Thyroid gland (tissue), 4 donors: Measurements from ENCODE around the gene GEN1. TPM values are rescaled to one million over a fixed set of nuclear protein-coding genes. Genes with fewer than 3 reads are reported as not detected.
A peak's percentile ranks its signal among the peaks of the same experiment; 100 is the strongest.
"Not testable (repeated sequence)": the region's sequence is repeated elsewhere in the genome, so short reads cannot be mapped to it uniquely, and the experiment has no call there.

Experiments
- DNase-seq, 2 donors: peaks; one replicate each; pipeline ENCODE4 v3.0.0-alpha.2; 2019
- H3K27ac ChIP-seq, 3 donors: fragments of 200-600 bp; sonication (generic); 1 replicate in 2 of 3; 2 replicates in 1 of 3; pipeline ENCODE4 v1.5.1; 2016 to 2019; ENCODE audit warnings: mild to moderate bottlenecking in 1 of 3, moderate library complexity in 1 of 3
- H3K27me3 ChIP-seq: fragments of 200-600 bp; sonication (generic); one replicate; pipeline ENCODE4 v1.5.1; 2019
- H3K36me3 ChIP-seq, 2 donors: fragments of 200-600 bp; sonication (generic); one replicate each; pipeline ENCODE4 v1.5.1; 2016 to 2019
- H3K4me1 ChIP-seq, 2 donors: fragments of 200-600 bp; sonication (generic); one replicate each; pipeline ENCODE4 v1.5.1; 2017 to 2019
- H3K4me3 ChIP-seq, 3 donors: fragments of 200-600 bp; sonication (generic); replicated peaks in 1 of 3; 1 replicate in 2 of 3; 2 replicates in 1 of 3; pipeline ENCODE4 v1.5.1; 2016; ENCODE audit warnings: mild to moderate bottlenecking in 1 of 3
- H3K9me3 ChIP-seq: fragments of 200-600 bp; sonication (generic); one replicate; pipeline ENCODE4 v1.5.1; 2017
- CTCF ChIP-seq, 6 experiments: fragments of 200-600 bp in 3 of 6; fragments of 450-650 bp in 3 of 6; sonication (generic) in 3 of 6; IDR thresholded peaks; one replicate each; pipeline ENCODE4 v1.5.1; 2016 to 2019; ENCODE audit warnings: antibody characterized with exemption in 6 of 6, mild to moderate bottlenecking in 2 of 6, inconsistent platforms in 1 of 6, moderate library complexity in 1 of 6
- POLR2A ChIP-seq, 2 donors: fragments of 450-650 bp; IDR thresholded peaks; one replicate each; pipeline ENCODE4 v1.6.1; 2017; ENCODE audit warnings: antibody characterized with exemption in 2 of 2, mild to moderate bottlenecking in 2 of 2, moderate library complexity in 1 of 2
- WGBS, 2 donors: methylation state at CpG; one replicate each; pipeline ENCODE4 v1.1.5; 2017; 5-methylcytosine and 5-hydroxymethylcytosine counted together
- intact Hi-C: fragments of 100-400 bp; cut with DNase I; formaldehyde crosslinking; loops from one replicate; pipeline ENCODE4 v1.15.1; 2023
- total RNA-seq, 4 donors: library from RNA; depleted of rRNA; stranded (reverse); fragments of >200 nt; gene quantifications; one replicate each; pipeline ENCODE4 v1.2.3, GENCODE V29; 2016

The GEN1 gene
- total RNA-seq, 4 donors from 2014 or later: 4.4 to 15.9 (median 9.8) TPM

DNA sequence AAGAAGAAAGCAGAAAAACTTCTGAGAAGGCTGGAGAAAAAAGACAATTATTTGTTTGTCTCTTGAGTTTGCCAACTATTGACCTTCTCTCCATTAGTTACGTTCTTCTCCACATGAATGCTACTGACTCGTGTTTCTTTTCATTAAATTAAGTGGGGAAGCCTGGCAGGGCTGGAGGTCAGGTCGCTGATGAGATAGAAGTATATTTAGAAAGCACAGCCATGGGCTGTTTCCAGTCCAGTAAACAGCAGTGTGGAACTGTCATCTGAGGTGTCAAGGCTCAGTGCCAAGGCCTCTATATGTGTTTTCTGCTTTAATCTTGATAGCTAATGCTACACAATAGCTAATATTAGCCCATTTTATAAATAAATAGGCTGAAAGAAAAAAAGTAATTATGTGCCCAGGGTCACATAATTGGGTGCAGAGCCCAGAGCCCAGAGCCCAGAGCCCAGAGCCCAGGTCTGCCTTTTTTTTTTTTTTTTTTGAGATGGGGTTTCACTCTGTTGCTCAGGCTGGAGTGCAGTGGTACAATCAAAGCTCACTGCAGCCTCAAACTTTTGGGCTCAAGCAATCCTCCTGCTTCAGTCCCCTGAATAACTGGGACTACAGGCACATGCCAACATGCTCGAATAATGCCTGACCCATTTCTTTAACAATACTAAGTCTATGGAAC is 68.6 kb downstream of the GEN1 start:
- Histone ChIP-seq H3K27ac (no peak overlapping the region), H3K9me3 (no peaks in the 10 kb centered on the region), H3K4me3 (no peak overlapping the region), H3K27me3 (no peaks in the 10 kb centered on the region), H3K36me3 (no peaks in the 10 kb centered on the region), H3K4me1 (no peaks in the 10 kb centered on the region)
- TF ChIP-seq CTCF (IDR thresholded peaks at IDR 0.05) (no peak), POLR2A (IDR thresholded peaks at IDR 0.05) (no peak)
- intact Hi-C loops: no loop called here
- WGBS, 2 donors: 44 to 45% methylated on average over 4 of the region's 4 CpGs
- DNase-seq: no peak

DNA sequence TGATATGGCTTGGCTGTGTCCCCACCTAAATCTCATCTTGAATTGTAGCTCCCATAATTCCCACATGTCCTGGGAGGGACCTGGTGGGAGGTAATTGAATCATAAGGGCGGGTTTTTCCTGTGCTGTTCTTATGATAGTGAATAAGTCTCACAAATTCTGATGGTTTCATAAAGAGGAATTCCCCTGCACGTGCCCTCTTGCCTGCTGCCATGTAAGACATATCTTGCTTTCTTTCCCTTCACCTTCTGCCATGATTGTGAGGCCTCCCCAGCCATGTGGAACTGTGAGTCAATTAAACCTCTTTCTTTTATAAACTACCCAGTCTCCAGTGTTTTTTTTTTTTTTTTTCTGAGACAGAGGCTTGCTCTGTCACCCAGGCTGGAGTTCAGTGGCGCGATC is 69.7 kb downstream of the GEN1 start:
- intact Hi-C loops: not testable (repeated sequence)

DNA sequence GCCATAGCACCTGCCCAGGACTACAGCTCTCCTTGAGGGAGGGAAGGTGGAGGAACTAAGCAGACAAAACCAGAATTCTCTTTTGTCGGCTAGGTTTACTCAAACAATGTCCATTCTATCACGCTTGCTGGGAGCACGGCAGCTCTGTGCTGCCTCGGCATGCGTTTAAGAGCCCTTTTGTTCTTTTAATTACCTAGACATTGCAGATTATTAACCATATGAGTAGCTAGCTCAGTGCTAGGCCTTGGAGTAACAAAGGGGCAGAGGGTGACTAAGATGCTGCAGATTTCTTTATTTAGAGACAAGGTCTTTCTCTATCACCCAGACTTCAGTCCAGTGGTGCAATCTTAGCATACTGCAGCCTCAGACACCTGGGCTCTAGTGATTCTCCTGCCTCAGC is 73.4 kb downstream of the GEN1 start:
- Histone ChIP-seq H3K27me3 (no peaks in the 10 kb centered on the region), H3K27ac (no peak overlapping the region), H3K9me3 (no peaks in the 10 kb centered on the region), H3K4me3 (no peak overlapping the region), H3K36me3 (no peaks in the 10 kb centered on the region), H3K4me1 (no peaks in the 10 kb centered on the region)
- no peak for DNase-seq
- intact Hi-C loops: no loop called here
- TF ChIP-seq POLR2A (IDR thresholded peaks at IDR 0.05): no peak
- TF ChIP-seq CTCF (IDR thresholded peaks at IDR 0.05): no peak
- 56 to 59% methylated on average over 5 of the region's 5 CpGs for WGBS, 2 donors

More for the DNA sequence above, 69.7 kb downstream of the GEN1 start:
- WGBS, 2 donors: 70 to 74% methylated on average over 4 of the region's 4 CpGs
- not testable (repeated sequence) for H3K36me3 ChIP-seq, H3K27me3 ChIP-seq, DNase-seq, H3K4me1 ChIP-seq, H3K4me3 ChIP-seq, H3K9me3 ChIP-seq, H3K27ac ChIP-seq

- H3K27me3 ChIP-seq: no peaks in the 10 kb centered on the region
- H3K27ac ChIP-seq: no peak overlapping the region
- WGBS, 2 donors: 94 to 98% methylated on average over 2 of the region's 2 CpGs
- no peak for DNase-seq
- no peaks in the 10 kb centered on the region for H3K4me1 ChIP-seq
- no peak overlapping the region for H3K4me3 ChIP-seq
- intact Hi-C loops: no loop called here
- H3K9me3 ChIP-seq: no peaks in the 10 kb centered on the region
- no peaks in the 10 kb centered on the region for H3K36me3 ChIP-seq
- no peak for TF ChIP-seq CTCF (IDR thresholded peaks at IDR 0.05)
Observed at GRCh38 chr2:17827785-17828184, 73.8 kb downstream of the GEN1 start.

DNA sequence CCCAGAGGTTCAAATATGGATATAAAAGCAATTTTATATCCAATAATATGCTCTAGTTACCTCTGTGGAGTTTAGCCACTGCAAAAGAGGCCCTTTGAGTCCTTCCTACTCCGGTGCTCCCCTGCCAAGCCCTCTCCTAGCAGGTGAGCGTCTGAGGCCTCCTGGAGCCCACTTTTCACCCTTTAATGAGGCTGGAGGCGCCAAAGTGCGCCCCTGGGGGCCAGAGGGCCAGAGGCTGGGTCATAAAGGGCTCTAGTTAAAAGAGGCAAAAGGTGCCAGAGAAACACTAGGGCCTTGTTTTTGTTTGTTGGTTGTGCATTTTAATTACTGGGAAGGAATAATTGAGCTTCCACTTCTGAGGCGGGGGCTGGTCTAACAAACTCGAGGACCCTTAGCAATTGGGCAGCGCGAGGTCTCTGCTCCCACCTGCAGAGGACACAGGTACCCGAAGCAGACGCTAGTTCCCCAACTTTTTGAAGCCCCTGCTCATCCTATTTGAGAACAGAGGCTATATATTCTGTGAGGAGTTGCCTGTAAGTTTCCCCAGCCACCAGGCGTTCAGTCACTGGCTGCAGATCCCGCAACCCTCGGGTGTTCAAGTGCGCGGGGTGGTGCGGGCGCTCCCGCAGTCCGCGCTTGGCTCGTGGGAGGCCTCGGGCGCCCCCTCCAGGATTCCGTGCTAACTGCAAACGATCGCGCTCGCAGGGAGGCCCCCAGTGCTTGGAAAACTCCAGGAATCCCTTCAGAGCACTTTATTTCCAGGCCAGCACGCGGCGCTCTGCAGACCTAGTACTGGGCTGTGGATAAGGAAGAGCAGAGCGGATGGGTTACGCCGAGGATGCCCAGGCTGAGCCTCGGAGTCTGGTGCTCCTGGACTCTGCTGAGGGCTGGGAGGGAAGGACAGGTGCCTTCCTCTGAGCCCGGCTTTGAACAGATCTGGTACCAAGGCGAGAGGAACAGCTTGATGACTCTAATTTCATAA is 76.4 kb downstream of the GEN1 start:
- TF ChIP-seq CTCF (IDR thresholded peaks at IDR 0.05) (peak; percentile 17 to 65 (median 30)), POLR2A (IDR thresholded peaks at IDR 0.05) (no peak)
- H3K36me3 ChIP-seq: no peaks in the 10 kb centered on the region
- no peaks in the 10 kb centered on the region for H3K4me1 ChIP-seq
- H3K9me3 ChIP-seq: no peaks in the 10 kb centered on the region
- H3K27ac ChIP-seq: no peak overlapping the region
- 29 to 34% methylated on average over 17 of the region's 37 CpGs for WGBS, 2 donors
- H3K4me3 ChIP-seq: no peak overlapping the region
- no peaks in the 10 kb centered on the region for H3K27me3 ChIP-seq
- peak; percentile 38 to 44 for DNase-seq
- intact Hi-C loops: no loop called here
